Suprapubic skin (tissue), 3 donors: Measurements from ENCODE around the gene DYNLT2B.

ENCODE experiments used
- POLR2A ChIP-seq, 2 donors: fragments of 450-650 bp; IDR thresholded peaks; one replicate each; pipeline ENCODE4 v1.6.1; 2017; ENCODE audit warnings: antibody characterized with exemption in 2 of 2, mild to moderate bottlenecking in 2 of 2, moderate library complexity in 2 of 2
- TF ChIP-seq, protein P1 (sequence below), 2 donors: fragments of 200-600 bp in 1 of 2; fragments of 450-650 bp in 1 of 2; sonication (generic) in 1 of 2; IDR thresholded peaks; one replicate each; pipeline ENCODE4 v1.5.1; 2016 to 2019; ENCODE audit warnings: antibody characterized with exemption in 2 of 2, mild to moderate bottlenecking in 1 of 2, moderate library complexity in 1 of 2

DNA sequence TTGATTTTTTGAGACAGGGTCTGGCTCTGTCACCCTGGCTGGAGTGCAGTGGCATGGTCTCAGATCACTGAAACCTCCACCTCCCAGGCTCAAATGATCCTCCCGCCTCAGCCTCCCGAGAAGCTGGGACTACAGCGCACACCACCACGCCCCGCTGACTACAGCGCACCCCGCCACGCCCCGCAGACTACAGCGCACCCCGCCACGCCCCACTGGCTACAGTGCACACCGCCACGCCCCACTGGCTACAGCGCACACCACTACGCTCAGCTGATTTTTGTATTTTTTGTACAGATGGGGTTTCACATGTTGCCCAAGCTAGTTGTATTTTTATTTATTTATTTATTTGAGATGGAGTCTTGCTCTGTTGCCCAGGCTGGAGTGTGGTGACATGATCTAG, 66.1 kb downstream of the DYNLT2B start:
- TF ChIP-seq, protein P1, sequence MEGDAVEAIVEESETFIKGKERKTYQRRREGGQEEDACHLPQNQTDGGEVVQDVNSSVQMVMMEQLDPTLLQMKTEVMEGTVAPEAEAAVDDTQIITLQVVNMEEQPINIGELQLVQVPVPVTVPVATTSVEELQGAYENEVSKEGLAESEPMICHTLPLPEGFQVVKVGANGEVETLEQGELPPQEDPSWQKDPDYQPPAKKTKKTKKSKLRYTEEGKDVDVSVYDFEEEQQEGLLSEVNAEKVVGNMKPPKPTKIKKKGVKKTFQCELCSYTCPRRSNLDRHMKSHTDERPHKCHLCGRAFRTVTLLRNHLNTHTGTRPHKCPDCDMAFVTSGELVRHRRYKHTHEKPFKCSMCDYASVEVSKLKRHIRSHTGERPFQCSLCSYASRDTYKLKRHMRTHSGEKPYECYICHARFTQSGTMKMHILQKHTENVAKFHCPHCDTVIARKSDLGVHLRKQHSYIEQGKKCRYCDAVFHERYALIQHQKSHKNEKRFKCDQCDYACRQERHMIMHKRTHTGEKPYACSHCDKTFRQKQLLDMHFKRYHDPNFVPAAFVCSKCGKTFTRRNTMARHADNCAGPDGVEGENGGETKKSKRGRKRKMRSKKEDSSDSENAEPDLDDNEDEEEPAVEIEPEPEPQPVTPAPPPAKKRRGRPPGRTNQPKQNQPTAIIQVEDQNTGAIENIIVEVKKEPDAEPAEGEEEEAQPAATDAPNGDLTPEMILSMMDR (IDR thresholded peaks at IDR 0.05): no peak
- TF ChIP-seq POLR2A (IDR thresholded peaks at IDR 0.05): no peak
